Esophagus muscularis mucosa (tissue), 3 donors: Measurements from ENCODE around the gene PEX14.

ENCODE experiments used
- CTCF ChIP-seq, 3 experiments: fragments of 200-600 bp in 2 of 3; fragments of 450-650 bp in 1 of 3; sonication (generic) in 2 of 3; IDR thresholded peaks; one replicate each; pipeline ENCODE4 v1.5.1; 2017 to 2019; ENCODE audit warnings: antibody characterized with exemption in 3 of 3, mild to moderate bottlenecking in 2 of 3, moderate library complexity in 1 of 3
- POLR2A ChIP-seq: fragments of 450-650 bp; IDR thresholded peaks from one replicate; pipeline ENCODE4 v1.6.1; 2017; ENCODE audit warnings: antibody characterized with exemption, moderate library complexity, mild to moderate bottlenecking, low read depth

GRCh38 chr1:10502206-10502605 lies 27.5 kb downstream of the PEX14 start:
- TF ChIP-seq CTCF (IDR thresholded peaks at IDR 0.05) (no peak), POLR2A (no peak)
